ENCODE measurements around the gene CORO1C.

DNA sequence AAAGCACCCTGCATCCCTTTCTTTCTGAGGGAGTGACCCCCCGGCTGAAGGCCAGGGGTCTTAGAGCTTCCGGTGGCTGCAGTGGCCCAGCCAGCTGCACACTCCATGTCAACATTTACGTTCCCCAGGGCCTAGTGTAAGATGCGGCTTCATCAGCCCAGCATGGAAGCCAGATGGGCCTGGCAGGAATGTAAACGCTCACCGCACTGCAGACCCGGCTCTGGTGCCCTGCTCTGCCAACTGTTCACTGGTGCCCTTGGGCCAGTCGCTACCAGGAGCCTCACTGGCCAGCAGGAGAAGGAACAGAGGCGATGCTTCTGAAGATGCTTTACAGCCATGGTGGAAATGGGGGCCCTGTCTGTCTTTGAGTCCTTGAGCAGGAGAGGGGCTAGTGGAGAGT, 124.8 kb downstream of the CORO1C start:
- TF ChIP-seq, protein P1, sequence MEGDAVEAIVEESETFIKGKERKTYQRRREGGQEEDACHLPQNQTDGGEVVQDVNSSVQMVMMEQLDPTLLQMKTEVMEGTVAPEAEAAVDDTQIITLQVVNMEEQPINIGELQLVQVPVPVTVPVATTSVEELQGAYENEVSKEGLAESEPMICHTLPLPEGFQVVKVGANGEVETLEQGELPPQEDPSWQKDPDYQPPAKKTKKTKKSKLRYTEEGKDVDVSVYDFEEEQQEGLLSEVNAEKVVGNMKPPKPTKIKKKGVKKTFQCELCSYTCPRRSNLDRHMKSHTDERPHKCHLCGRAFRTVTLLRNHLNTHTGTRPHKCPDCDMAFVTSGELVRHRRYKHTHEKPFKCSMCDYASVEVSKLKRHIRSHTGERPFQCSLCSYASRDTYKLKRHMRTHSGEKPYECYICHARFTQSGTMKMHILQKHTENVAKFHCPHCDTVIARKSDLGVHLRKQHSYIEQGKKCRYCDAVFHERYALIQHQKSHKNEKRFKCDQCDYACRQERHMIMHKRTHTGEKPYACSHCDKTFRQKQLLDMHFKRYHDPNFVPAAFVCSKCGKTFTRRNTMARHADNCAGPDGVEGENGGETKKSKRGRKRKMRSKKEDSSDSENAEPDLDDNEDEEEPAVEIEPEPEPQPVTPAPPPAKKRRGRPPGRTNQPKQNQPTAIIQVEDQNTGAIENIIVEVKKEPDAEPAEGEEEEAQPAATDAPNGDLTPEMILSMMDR (IDR thresholded peaks at IDR 0.05; ENCODE audit: poor library complexity, severe bottlenecking): no peak
- no peak for TF ChIP-seq EZH2 (IDR thresholded peaks at IDR 0.05; ENCODE audit: borderline replicate concordance, insufficient read depth, low read length, poor library complexity, severe bottlenecking)
- TF ChIP-seq POLR2AphosphoS5 (IDR thresholded peaks at IDR 0.05): no peak
